HEK293 (cell line): ENCODE data around the gene CTIF.

ENCODE experiments used
- CTCF ChIA-PET: fragments of 350-600 bp; formaldehyde crosslinking; extraction: SDS; loops from one replicate; lab custom pipeline; 2021; ENCODE audit warnings: antibody characterized with exemption; lab: Yijun Ruan, JAX
- POLR2A ChIA-PET: fragments of 300-600 bp; formaldehyde crosslinking; extraction: SDS; loops from one replicate; lab custom pipeline; 2020; ENCODE audit warnings: antibody characterized with exemption, inconsistent platforms; lab: Yijun Ruan, JAX
- H3K27ac ChIP-seq: fragments of 200-500 bp; sonication (Bioruptor generic); 2 replicates; pipeline ENCODE4 v1.5.1; 2014; ENCODE audit warnings: low read depth, low read length, control low read depth, inconsistent platforms; ENCODE audit errors: extremely low read depth
- H3K36me3 ChIP-seq, 2 experiments: fragments of 200-500 bp in 1 of 2; sonication (Bioruptor generic) in 1 of 2; 1 replicate in 1 of 2; 2 replicates in 1 of 2; pipeline ENCODE4 v1.5.1; 2014 to 2017; ENCODE audit warnings: inconsistent platforms in 2 of 2, low read length in 2 of 2; ENCODE audit not compliant: control insufficient read depth in 2 of 2, insufficient read depth in 1 of 2
- H3K4me1 ChIP-seq: fragments of 200-500 bp; sonication (Bioruptor generic); 2 replicates; pipeline ENCODE4 v1.5.1; 2014; ENCODE audit warnings: mild to moderate bottlenecking, low read length, inconsistent platforms; ENCODE audit not compliant: control insufficient read depth, insufficient read depth
- H3K4me3 ChIP-seq: 2 replicates; pipeline ENCODE4 v1.5.1; 2011; ENCODE audit warnings: low read depth, mild to moderate bottlenecking, control low read depth, low read length, moderate library complexity
- H3K9me3 ChIP-seq: fragments of 200-500 bp; sonication (Bioruptor generic); 2 replicates; pipeline ENCODE4 v1.5.1; 2014; ENCODE audit warnings: low read depth, low read length, inconsistent platforms; ENCODE audit not compliant: control insufficient read depth, insufficient read depth
- BCL6B ChIP-seq: fragments of 450-650 bp; formaldehyde crosslinking; IDR thresholded peaks from 2 replicates; pipeline ENCODE4 v1.5.1; 2017; ENCODE audit warnings: missing biosample characterization, missing genetic modification characterization
- FEZF1 ChIP-seq: fragments of 450-650 bp; formaldehyde crosslinking; IDR thresholded peaks from 2 replicates; pipeline ENCODE4 v1.5.1; 2016; ENCODE audit warnings: missing biosample characterization, missing genetic modification characterization
- GLIS1 ChIP-seq: fragments of 450-650 bp; formaldehyde crosslinking; IDR thresholded peaks from 2 replicates; pipeline ENCODE4 v1.5.1; 2016; ENCODE audit warnings: missing biosample characterization, missing genetic modification characterization
- HOXA7 ChIP-seq: sonication (generic); formaldehyde crosslinking; IDR thresholded peaks from 2 replicates; pipeline ENCODE4 v1.8.1; 2022; ENCODE audit warnings: missing genetic modification reagents, borderline replicate concordance
- MEIS1 ChIP-seq: sonication (generic); formaldehyde crosslinking; IDR thresholded peaks from 2 replicates; pipeline ENCODE4 v1.8.1; 2022; ENCODE audit warnings: missing genetic modification reagents, mild to moderate bottlenecking, borderline replicate concordance
- PRDM6 ChIP-seq: fragments of 450-650 bp; formaldehyde crosslinking; IDR thresholded peaks from 2 replicates; pipeline ENCODE4 v1.5.1; 2017; ENCODE audit warnings: missing biosample characterization, missing genetic modification characterization
- SP3 ChIP-seq: fragments of 450-650 bp; formaldehyde crosslinking; IDR thresholded peaks from 2 replicates; pipeline ENCODE4 v1.5.1; 2016; ENCODE audit warnings: missing biosample characterization, missing genetic modification characterization
- ZBTB44 ChIP-seq: fragments of 450-650 bp; IDR thresholded peaks from 2 replicates; pipeline ENCODE4 v1.5.1; 2018; ENCODE audit warnings: missing biosample characterization, mild to moderate bottlenecking, missing genetic modification characterization
- ZNF10 ChIP-seq: fragments of 450-650 bp; formaldehyde crosslinking; IDR thresholded peaks from 2 replicates; pipeline ENCODE4 v1.5.1; 2017; ENCODE audit warnings: missing biosample characterization, missing genetic modification characterization
- ZNF184 ChIP-seq: fragments of 450-650 bp; IDR thresholded peaks from 2 replicates; pipeline ENCODE4 v1.5.1; 2018; ENCODE audit warnings: missing biosample characterization, mild to moderate bottlenecking, missing genetic modification characterization
- ZNF214 ChIP-seq: fragments of 450-650 bp; formaldehyde crosslinking; IDR thresholded peaks from 2 replicates; pipeline ENCODE4 v1.5.1; 2017; ENCODE audit warnings: missing biosample characterization, mild to moderate bottlenecking, missing genetic modification characterization, borderline replicate concordance
- ZNF239 ChIP-seq: fragments of 450-650 bp; formaldehyde crosslinking; IDR thresholded peaks from 2 replicates; pipeline ENCODE4 v1.5.1; 2016; ENCODE audit warnings: missing biosample characterization, missing genetic modification characterization
- ZNF280D ChIP-seq: fragments of 450-650 bp; formaldehyde crosslinking; IDR thresholded peaks from 2 replicates; pipeline ENCODE4 v1.5.1; 2016; ENCODE audit warnings: missing biosample characterization, missing genetic modification characterization
- ZNF335 ChIP-seq: fragments of 450-650 bp; formaldehyde crosslinking; conservative IDR thresholded peaks from 2 replicates; pipeline ENCODE4 v1.5.1; 2016; ENCODE audit warnings: missing biosample characterization, missing genetic modification characterization
- ZNF37A ChIP-seq: fragments of 450-650 bp; IDR thresholded peaks from 2 replicates; pipeline ENCODE4 v1.5.1; 2018; ENCODE audit warnings: missing biosample characterization, missing genetic modification characterization
- ZNF501 ChIP-seq: fragments of 450-650 bp; formaldehyde crosslinking; IDR thresholded peaks from 2 replicates; pipeline ENCODE4 v1.5.1; 2016; ENCODE audit warnings: missing biosample characterization, missing genetic modification characterization
- ZNF561 ChIP-seq: fragments of 450-650 bp; IDR thresholded peaks from 2 replicates; pipeline ENCODE4 v1.5.1; 2018; ENCODE audit warnings: missing biosample characterization, missing genetic modification characterization, borderline replicate concordance
- ZNF660 ChIP-seq: fragments of 450-650 bp; IDR thresholded peaks from 2 replicates; pipeline ENCODE4 v1.5.1; 2018; ENCODE audit warnings: missing biosample characterization, mild to moderate bottlenecking, missing genetic modification characterization
- ZNF777 ChIP-seq: fragments of 450-650 bp; formaldehyde crosslinking; IDR thresholded peaks from 2 replicates; pipeline ENCODE4 v1.5.1; 2017; ENCODE audit warnings: missing biosample characterization, missing genetic modification characterization, borderline replicate concordance

CTIF gene

GRCh38 chr18:48616484-48617255, 77.8 kb downstream of the CTIF start:
- no peaks in the 10 kb centered on the region for H3K36me3 ChIP-seq
- no peak for TF ChIP-seq ZNF214 (tag by site-specific recombination)
- H3K4me1 ChIP-seq: no peaks in the 10 kb centered on the region
- ChIA-PET POLR2A (no interaction called here), CTCF (no interaction called here)
- H3K4me3 ChIP-seq: no peak overlapping the region
- H3K27ac ChIP-seq: no peak overlapping the region
- no peaks in the 10 kb centered on the region for H3K9me3 ChIP-seq

GRCh38 chr18:48617844-48618497, 79.1 kb downstream of the CTIF start:
- TF ChIP-seq ZNF184 (tag by site-specific recombination): no peak
- no peak for TF ChIP-seq FEZF1 (tag by site-specific recombination)
- no peak for TF ChIP-seq HOXA7 (CRISPR knock-in tag)
- no peak for TF ChIP-seq ZNF561 (tag by site-specific recombination)
- TF ChIP-seq GLIS1 (tag by site-specific recombination): no peak
- TF ChIP-seq ZNF660: no peak
- TF ChIP-seq BCL6B (tag by site-specific recombination): no peak
- TF ChIP-seq PRDM6 (tag by site-specific recombination): no peak
- no peak for TF ChIP-seq SP3
- Histone ChIP-seq H3K9me3 (no peaks in the 10 kb centered on the region), H3K36me3 (no peaks in the 10 kb centered on the region), H3K4me1 (no peaks in the 10 kb centered on the region), H3K4me3 (no peak overlapping the region), H3K27ac (no peak overlapping the region)
- POLR2A ChIA-PET: interaction anchor here (0.6 kb wide), 1 partner anchor 79 kb away, joined by 6 read pairs; no protein-coding TSS in a partner anchor
- CTCF ChIA-PET: no interaction called here

- Histone ChIP-seq H3K4me1 (no peaks in the 10 kb centered on the region), H3K36me3 (no peaks in the 10 kb centered on the region), H3K9me3 (no peaks in the 10 kb centered on the region), H3K27ac (no peak overlapping the region), H3K4me3 (no peak overlapping the region)
- ChIA-PET POLR2A (no interaction called here), CTCF (interaction anchor here (1.4 kb wide), 1 partner anchor 143 kb away, joined by 8 read pairs; no protein-coding TSS in a partner anchor)
- TF ChIP-seq ZNF777: no peak
- no peak for TF ChIP-seq ZNF335 (tag by site-specific recombination)
- TF ChIP-seq ZNF280D (tag by site-specific recombination): no peak
- no peak for TF ChIP-seq MEIS1
- no peak for TF ChIP-seq ZNF10 (tag by site-specific recombination)
- no peak for TF ChIP-seq ZBTB44 (tag by site-specific recombination)
- TF ChIP-seq ZNF501: no peak
- no peak for TF ChIP-seq ZNF37A (tag by site-specific recombination)
- no peak for TF ChIP-seq FEZF1 (tag by site-specific recombination)
- TF ChIP-seq ZNF239: no peak
These were observed 80.2 kb downstream of the CTIF start for GRCh38 chr18:48619016-48619415.
